HG03108 (cell line): ENCODE results near the gene CD6.

Experiments used
- ATAC-seq: cut with Tn5 transposase; IDR thresholded peaks from one replicate; pipeline ENCODE4 v1.9.1; 2021; ENCODE audit warnings: moderate library complexity; ENCODE audit not compliant: unreplicated experiment

CD6 gene

DNA sequence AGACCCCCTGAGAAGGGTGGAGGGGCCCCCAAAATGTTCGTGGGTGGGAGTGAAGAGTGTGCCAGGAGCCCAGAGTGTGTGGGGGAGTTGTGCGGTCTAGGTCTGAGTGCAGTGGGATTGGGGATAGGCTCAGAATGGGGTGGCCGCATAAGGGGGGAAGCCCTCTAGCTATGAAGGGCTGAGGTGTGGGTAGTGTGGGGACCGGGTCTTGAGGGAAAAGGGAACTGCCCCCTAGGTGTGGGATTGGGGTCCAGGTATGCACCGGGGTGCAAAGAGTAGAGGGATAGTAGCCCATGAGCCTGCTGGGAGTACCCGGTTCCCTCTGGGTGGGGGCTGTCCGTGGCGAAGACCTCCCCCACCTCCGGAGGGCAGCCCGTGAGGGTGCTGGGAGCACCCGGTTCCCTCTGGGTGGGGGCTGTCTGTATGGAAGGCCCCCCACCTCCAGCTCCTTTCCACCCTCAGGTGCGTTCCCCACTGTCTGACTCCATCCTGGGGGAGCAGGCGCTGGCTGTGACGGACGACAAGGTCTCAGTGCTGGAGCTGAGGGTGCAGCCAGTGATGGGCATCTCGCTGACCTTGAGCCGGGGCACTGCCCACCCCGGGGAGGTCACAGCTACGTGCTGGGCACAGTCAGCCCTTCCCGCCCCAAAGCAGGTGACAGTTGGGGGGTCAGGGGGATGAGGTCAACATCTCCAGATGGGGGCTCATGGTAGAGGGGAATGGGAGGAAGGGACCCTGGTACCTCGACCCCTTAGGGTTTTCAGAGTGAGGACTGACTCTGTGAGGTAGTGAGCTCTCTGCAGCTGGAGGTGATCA is 36.5 kb upstream of the CD6 start:
- ATAC-seq: no peak

DNA sequence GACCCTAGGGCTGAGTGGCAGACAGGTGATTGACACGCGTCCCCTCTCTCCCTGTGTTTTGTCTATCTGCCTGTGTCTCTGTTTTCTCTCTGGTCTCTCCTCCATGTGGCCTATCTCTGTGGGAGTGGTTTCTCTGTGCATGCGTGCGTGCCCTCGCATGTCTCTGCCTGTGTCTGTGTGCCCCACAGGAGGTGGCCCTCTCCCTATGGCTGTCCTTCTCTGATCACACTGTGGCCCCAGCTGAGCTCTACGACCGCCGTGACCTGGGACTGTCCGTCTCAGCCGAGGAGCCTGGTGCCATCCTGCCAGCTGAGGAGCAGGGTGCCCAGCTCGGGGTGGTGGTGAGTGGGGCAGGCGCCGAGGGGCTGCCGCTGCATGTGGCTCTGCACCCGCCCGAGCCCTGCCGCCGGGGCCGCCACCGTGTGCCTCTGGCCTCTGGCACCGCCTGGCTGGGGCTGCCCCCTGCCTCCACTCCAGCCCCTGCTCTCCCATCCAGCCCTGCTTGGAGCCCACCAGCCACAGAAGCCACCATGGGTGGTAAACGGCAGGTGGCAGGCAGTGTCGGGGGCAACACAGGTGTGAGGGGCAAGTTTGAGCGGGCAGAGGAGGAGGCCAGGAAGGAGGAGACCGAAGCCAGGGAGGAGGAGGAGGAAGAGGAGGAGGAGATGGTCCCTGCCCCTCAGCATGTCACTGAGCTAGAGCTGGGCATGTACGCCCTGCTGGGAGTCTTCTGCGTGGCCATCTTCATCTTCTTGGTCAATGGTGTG is 35.6 kb upstream of the CD6 start:
- no peak for ATAC-seq

DNA sequence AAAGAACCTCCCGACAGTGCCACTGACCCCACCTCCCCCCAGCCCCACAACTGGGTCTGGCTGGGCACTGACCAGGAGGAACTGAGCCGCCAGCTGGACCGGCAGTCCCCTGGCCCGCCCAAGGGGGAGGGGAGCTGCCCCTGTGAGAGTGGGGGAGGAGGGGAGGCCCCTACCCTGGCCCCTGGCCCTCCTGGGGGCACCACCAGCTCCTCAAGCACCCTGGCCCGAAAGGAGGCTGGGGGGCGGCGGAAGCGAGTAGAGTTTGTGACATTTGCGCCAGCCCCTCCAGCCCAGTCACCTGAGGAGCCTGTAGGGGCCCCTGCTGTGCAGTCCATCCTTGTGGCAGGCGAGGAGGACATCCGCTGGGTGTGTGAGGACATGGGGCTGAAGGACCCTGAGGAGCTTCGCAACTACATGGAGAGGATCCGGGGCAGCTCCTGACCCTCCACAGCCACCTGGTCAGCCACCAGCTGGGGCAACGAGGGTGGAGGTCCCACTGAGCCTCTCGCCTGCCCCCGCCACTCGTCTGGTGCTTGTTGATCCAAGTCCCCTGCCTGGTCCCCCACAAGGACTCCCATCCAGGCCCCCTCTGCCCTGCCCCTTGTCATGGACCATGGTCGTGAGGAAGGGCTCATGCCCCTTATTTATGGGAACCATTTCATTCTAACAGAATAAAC is 34.9 kb upstream of the CD6 start:
- no peak for ATAC-seq

DNA sequence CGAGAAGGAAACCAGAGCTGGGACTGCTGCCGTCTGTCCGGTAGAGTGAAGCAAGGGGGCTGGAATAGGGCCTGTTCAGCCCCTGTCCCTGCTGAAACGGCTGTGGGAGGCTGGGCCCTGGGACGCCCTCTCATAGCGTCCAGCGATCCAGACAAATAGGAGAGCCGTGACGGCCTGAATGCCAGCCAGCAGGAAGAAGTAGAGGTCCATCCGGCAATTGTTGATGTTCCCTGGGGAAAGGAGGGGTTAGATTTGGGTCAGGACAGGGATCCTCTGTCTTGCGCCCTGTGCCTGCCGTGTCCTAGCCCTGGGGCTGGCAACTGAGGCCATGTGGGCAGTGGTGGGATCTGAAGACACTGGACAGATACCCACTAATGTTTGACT is 34.3 kb upstream of the CD6 start:
- no peak for ATAC-seq

DNA sequence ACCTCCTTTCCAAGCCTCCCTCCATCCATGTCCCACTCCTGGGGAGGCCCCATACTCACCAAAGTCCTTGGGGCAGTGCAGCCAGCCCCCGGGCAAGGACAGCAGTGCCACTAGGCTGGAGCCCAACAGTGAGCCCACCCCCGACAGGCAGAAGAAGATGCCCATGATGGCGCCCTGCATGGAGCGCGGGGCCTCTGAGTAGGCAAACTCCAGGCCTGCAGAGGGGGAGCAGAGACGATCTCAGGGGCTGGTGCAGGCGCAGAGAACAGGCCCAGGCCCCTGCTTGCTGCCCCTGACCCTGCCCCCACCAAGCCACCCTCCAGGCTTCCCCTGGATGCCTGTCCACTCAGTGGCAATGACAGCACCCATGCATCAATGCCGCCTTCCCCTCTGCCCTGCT is 33.7 kb upstream of the CD6 start:
- no peak for ATAC-seq

DNA sequence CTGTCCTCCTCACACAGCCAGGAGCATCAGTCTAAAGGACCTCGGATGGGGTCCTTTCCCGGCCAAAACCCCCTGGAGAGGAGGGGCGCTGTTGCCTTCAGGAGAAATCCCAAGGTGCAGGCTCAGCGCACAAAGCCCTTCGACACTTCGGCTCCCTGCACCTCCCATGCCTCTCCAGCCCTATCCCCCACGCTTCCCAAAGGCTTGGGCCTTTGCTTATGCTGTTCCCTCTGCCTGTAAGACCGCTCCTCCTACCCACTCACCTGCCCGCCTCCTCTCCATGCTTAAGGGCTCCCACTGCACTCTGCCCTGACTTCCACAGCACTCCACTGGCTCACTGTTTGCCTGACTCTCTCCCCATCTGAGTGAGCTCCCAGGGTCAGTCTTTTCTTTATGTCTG is 33.0 kb upstream of the CD6 start:
- no peak for ATAC-seq

DNA sequence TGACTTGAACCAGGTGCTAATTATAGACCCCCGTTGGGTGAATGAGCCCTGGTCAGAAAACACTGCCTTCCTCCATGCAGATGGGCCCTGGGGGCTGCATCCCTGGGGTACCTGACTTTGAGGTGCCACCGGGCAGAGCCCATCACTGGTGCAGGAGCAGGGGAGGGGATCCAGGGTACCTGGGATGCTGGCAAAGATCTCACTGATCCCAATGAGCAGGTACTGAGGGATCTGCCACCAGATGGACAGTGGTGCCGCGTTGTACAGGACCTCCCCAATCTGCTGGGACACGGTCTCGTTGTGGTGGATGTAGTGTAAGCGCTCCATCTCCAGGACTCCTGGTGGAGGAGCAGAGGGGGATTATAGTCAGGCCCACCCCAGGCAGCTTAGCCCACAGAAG is 32.2 kb upstream of the CD6 start:
- no peak for ATAC-seq

DNA sequence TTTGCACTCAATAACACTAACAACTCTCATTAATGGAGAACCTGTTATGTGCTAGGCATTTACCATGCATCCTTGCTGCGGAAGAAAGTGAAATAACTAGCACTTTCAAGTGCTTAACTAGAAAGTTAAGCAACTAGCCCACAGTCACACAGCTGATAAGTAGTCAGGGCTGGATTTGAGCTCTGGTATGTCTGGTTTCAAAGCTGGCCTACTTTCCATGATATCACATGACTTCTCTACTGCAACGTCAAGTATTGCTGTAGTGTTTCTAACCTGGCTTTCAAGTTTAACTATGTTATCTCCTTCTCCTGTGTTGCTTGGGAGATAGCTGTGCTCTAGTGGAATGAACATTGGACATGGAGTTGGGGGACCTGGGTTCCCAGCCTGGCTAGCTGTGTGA is 31.6 kb upstream of the CD6 start:
- no peak for ATAC-seq

DNA sequence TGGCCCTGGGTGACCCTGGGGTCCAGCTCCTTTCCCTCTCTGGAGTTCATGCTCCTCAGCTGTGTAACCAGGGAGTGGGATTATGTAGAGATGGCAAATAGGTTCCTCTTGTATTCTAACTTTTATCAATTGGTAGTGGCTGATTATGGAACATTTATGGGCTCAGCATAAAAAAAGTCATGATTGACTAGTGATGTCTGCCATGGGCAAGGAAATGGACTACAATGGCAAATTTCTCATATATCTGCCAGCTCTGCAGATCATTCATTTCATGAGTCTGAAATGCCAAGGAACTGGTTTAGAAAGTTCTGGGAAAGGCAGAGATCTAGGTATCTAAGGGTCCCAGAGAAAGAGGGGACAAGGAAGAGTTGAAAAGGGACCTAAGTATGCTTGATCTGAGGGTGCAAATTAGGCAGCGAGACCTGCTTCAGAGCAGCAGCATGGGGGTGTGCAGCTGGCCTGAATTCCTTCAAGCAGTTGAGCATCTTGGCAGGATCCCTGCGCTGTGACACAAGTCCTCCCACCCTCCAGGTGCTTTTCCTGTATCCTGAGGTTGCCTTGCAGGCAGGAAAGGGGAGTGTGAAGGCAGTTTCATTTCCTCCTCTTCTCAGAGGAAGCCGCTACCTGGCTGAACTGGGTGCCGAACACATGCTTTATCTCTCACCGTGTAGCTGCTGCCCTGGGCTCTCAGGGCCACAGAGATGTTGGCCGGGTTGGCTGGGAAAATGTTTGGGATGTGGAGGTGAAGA is 29.9 kb upstream of the CD6 start:
- no peak for ATAC-seq

DNA sequence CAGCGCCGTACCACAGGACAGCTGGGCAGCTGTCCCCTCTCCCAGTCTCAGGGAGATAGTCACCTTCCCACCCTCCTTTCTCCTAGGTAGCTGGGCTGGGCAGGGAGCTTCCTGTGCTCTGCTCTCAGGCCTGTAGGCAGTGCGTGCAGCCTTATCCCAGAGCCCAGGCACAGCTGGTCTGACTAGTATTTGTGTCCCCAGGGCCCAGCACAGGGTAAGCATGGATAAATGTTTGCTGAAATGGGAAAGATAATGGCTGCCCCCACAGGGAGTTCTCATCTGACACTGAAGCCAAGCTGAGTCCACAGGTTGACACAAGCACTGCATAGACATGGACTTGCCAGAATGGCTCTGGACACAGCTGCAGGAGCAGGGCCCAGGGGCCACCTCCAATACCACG is 29.3 kb upstream of the CD6 start:
- no peak for ATAC-seq

DNA sequence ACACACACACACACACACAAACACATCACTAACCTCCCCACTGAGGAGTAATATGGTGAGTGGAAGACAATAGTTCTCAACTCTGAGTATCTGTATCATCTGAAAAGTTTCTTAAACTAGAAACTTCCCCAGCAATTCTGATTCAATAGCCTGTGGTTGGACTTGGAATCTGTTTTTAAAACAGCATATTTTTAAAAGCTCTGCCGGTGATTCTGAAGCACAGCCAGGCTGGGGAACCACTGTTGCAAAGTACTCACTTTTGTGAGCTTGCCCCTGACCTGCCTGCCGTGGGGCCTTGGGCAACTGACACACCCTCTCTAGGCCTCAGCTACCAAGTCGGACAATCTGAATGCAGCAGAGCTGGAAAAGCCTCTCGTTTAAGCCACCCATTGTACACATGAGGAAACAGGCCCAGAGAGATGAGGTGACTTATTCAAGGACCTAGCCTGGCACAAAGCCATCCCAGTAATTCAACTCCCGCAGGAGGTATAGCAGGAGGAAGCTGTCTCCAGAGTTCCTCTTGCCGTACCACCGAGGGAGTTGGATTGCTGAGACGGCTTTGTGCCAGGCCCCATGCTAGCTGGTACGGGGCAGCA is 28.4 kb upstream of the CD6 start:
- no peak for ATAC-seq

DNA sequence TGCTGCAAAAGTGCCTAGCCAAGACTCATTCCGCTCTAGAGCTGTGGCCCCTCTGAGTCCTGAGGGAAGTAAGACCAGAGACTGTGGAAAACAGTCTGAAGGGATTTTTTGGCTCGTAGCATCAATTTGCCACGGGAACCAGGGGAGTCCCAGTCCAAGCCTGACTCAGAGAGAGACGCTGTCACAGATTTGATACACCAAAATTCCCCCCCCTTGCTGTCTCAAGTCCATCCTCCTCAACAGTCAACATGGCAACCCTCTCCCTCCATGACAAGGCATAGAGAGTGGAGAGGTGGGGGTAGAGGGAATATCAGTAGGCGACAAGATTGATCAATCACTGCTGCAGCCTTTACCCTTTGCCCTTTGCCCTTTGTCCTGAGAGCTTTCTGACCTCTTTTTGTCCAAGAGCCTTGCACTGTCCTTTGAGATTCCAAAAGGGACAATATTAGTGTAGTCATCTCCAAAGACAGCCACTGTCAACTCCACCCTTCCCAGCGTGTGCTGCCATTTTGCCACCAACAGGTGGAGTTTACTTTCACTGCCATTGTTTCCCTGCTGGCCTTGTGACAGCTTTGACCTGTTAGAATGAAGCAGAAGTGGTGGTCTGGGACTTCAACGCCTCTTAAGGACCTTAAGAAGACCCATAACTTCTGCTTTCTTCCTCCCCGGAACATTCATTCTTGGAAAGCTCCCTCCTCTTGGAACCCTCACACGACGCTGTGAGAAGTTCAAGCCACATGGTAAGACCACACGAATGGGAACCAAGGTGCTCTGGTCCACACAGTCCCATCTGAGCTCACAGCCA is 26.8 kb upstream of the CD6 start:
- ATAC-seq: no peak

DNA sequence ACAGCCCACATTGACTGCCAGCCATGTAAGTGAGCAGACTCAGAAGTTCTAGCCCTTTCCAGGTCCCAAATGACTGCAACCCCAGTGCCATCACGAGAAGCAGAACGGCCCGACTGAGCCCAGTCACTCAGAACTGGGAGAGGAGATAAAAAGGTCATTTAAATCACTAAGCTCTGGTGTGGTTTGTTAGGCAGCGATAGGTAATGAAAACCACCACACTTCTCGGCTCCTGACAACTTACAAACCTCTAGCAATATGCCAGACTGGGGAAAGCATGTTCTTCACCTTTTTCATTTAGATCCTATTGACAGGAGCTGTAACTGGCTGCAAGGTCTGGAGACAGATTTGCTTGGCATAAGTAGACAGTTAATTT is 26.2 kb upstream of the CD6 start:
- ATAC-seq: no peak

DNA sequence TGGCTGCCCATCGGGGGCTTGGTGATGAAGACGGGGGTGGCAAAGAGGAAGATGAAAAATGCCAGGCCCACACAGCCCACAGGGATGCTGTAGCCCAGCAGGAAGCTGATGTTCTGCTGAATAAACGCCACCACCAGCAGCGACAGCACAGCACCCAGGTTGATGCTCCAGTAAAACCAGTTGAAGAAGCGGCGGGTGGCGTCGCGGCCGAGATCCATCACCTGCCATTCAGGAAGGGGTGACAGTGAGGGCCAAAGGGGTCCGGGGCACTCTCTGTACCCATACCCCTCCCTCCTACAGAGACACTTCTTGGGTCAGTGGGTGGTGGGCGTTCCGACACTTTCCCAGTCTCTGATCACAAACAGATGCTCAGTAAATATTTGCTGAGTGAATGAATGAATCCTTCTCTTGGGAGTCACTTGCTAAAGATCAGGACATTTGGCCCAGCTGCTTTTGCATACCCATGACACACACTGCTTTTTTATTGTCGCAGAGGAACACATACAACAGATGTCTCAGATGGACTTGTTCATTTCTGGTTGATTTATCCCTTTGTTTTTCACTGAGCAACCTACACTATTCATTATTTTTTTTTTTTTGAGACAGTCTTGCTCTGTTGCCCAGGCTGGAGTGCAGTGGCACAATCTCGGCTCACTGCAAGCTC is 24.7 kb upstream of the CD6 start:
- no peak for ATAC-seq

DNA sequence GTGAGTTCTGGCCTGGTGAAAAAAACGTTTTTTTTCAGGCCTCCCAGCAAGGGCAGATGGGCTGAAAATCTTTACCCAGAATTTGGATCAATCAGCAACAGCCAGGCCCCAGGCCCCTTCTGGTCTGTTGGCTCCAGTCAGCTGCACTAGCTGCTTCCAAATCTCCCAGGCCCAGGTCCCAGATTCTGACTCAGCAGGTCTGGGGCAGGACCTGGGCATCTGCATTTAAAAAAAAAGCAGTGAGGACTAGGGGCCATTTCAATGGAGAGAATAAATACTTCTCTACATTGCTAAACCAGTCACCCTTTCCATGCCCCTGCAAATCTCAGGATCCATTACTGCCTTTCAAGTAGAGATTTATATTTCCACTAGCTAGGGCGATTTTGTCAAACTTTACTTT is 23.8 kb upstream of the CD6 start:
- no peak for ATAC-seq

DNA sequence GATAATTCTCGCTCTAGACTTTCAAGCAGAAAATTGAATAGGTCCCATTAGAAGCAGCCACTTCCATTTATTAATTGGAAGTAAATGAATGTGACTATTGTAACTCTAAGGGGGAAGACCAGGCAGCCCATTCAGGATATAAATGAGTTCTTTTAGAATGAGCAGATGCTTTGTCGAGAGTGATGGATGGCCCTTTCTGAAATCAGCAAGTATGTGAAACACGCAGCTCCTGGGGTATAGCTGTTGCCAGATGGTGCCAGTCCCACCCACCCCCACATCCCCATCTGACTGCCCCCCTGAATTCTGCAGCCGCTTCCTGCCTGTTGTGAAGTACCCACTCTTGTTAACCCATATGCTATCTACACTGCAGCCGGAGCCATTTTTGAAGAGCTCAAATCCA is 23.2 kb upstream of the CD6 start:
- ATAC-seq: no peak

DNA sequence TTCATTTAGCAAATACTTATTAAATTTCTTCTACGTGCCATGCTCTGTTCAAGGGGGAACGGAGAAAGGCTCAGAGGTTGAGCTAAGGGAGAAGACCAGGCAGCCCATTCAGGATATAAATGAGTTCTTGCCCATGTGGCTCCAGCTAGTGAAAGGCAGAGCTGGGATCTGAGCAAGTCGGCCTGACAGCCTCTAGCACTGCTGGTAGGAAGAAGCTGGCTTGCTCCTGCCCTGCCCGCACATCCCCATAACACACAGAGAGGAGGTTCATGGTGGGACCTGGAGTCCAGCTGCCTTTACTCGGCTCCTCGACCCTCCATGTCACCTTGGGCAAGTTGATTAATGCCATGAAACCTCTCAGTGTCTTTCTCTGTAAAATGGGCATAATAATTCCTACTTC is 21.5 kb upstream of the CD6 start:
- no peak for ATAC-seq

DNA sequence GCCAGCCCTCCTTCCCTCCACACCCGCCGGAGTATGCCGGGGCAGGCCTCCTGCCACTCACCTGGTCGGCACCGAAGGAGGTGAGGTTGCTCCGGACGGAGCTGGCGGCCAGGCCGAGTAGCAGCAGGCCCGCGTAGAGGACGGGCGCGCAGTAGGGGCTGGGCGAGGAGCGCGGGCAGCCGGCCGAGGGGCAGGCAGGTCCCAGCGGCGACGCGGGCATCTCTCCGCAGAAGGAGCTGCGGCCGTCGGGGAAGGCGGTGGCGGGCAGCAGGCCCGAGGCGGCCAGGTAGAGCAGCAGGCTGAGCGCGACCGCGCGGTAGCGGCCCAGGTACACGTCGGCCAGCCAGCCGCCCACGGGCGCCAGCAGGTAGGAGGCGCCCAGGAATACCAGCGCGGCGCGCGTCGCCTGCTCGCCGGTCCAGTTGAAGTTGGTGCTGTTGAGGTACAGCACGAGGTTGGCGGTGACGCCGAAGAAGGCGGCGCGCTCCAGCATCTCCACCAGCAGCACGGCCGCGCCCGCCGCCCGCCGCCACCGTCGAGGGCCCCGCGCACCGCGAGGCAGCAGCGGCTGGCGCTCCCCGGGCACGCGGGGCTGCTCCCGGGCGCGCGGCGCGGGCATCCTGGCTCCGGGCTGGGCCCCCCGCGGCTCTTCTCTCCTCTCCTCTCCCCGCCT is 20.4 kb upstream of the CD6 start:
- no peak for ATAC-seq

DNA sequence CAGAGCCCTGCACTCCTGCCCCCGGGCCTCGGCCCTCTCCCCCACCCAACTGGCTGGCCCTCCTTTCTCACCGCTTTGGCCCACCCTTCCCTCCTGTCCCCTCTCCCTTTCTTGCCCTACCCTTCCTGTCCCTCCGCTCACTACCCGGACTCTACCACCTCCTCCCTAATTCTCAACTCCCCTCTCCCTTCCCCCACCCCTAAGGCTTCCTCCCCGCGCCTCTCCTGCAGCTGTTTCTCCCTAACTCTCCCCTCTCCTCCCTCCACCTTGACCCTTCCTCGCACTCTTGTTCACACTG is 19.9 kb upstream of the CD6 start:
- no peak for ATAC-seq
